Thymus (tissue), 11 donors: ENCODE results near the gene ACE. TPM values are rescaled to one million over a fixed set of nuclear protein-coding genes. Genes with fewer than 3 reads are reported as not detected.

Experiments
- DNase-seq, 9 donors: peaks; one replicate each; pipeline ENCODE4 v3.0.0-alpha.2; 2013; ENCODE audit warnings: low spot score in 9 of 9, low read depth in 6 of 9, missing footprints in 1 of 9
- H3K27ac ChIP-seq, 2 donors: one replicate each; pipeline ENCODE4 v1.5.1; 2013; ENCODE audit warnings: control low read depth in 1 of 2, low read depth in 1 of 2, low read length in 1 of 2, mild to moderate bottlenecking in 1 of 2, moderate library complexity in 1 of 2
- H3K27me3 ChIP-seq, 2 donors: one replicate each; pipeline ENCODE4 v1.5.1; 2013; ENCODE audit warnings: low read length in 1 of 2; ENCODE audit not compliant: control insufficient read depth in 2 of 2, insufficient read depth in 1 of 2
- H3K36me3 ChIP-seq, 2 donors: one replicate each; pipeline ENCODE4 v1.5.1; 2013; ENCODE audit warnings: low read length in 1 of 2, mild to moderate bottlenecking in 1 of 2, moderate library complexity in 1 of 2; ENCODE audit not compliant: control insufficient read depth in 2 of 2, insufficient read depth in 2 of 2
- H3K4me1 ChIP-seq, 2 donors: one replicate each; pipeline ENCODE4 v1.5.1; 2013; ENCODE audit warnings: low read length in 2 of 2; ENCODE audit not compliant: control insufficient read depth in 2 of 2, insufficient read depth in 2 of 2
- H3K4me3 ChIP-seq, 2 donors: one replicate each; pipeline ENCODE4 v1.5.1; 2013; ENCODE audit warnings: low read length in 2 of 2, control low read depth in 1 of 2, mild to moderate bottlenecking in 1 of 2
- H3K9me3 ChIP-seq, 2 donors: one replicate each; pipeline ENCODE4 v1.5.1; 2013; ENCODE audit warnings: low read length in 1 of 2, mild to moderate bottlenecking in 1 of 2; ENCODE audit not compliant: control insufficient read depth in 2 of 2, insufficient read depth in 1 of 2
- WGBS: extraction: QIAGEN DNeasy Blood & Tissue Kit; methylation state at CpG from one replicate; pipeline ENCODE4 v1.1.7; 2013; 5-methylcytosine and 5-hydroxymethylcytosine counted together
- polyA plus RNA-seq: library from polyadenylated mRNA; stranded (reverse); fragments of 200-250 nt; gene quantifications from one replicate; pipeline ENCODE4 v1.2.3, GENCODE V29; 2013
- total RNA-seq: library from RNA; stranded (reverse); fragments of 120-200 nt; gene quantifications from one replicate; pipeline ENCODE4 v1.2.4, GENCODE V29; 2013
- donor health status: healthy.

ACE gene
- total and polyA plus RNA-seq, 2 donors = 0.28 to 1.1 TPM

DNA sequence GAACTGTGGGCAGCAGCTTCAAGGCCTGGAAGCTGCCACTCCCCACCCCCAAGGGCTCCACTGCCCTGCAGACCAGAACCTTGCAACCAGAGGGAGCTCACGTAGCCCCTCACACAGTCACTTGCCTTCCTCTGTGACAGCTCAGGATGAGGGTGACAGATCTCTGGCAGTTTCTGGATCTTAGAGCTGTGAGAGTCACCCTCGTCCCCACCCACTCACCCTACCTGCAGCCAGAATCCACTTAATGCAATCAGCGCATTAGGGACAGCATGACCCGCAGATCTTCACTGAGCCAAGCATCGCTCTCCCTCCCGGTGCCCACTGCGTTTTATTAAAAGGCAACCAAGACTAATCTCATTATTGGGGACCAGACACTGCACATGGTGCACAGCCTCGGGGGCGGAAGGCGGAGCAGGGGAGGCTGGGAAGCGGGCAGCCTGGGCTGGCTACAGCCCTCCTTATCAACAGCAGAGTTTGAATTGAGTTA, 34.3 kb upstream of the ACE start:
- WGBS = 85% methylated on average over 11 of the region's 11 CpGs
- no peak for DNase-seq
- H3K4me1 ChIP-seq = peaks cover 19 to 24% of the 10 kb centered on the region in 2 donors

DNA sequence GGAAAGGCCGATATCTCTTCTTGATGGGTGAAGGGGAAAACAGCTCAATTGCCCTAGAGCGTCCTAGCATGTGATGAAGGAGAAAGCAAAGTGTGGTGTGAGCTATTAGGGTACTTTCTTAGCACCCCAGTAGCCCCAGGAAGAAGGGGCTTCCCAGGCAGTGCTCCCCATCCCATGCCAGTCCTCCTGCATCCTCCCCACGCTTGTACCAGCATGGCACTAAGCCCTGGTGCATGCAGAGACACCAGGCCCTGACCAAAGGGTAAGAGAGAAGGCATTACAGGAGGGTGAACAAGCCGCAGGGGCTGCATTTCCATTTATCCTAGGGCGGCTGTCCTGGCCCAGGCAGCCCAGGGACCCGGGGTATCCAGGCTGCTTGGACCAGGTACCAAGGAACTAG, 33.8 kb upstream of the ACE start:
- H3K9me3 ChIP-seq = peaks cover 0 to 3% of the 10 kb centered on the region in 2 donors
- DNase-seq = no peak
- WGBS = 95% methylated on average over 6 of the region's 6 CpGs
- peaks cover 23 to 29% of the 10 kb centered on the region in 2 donors for H3K4me1 ChIP-seq
- H3K36me3 ChIP-seq = no peaks in the 10 kb centered on the region
- no peak overlapping the region for H3K27ac ChIP-seq
- H3K4me3 ChIP-seq = no peak overlapping the region
- peaks cover 31 to 49% of the 10 kb centered on the region in 2 donors for H3K27me3 ChIP-seq

More for the DNA sequence above, 34.3 kb upstream of the ACE start:
- H3K36me3 ChIP-seq = no peaks in the 10 kb centered on the region
- no peak overlapping the region for H3K4me3 ChIP-seq
- peaks cover 0 to 3% of the 10 kb centered on the region in 2 donors for H3K9me3 ChIP-seq
- H3K27me3 ChIP-seq = peaks cover 30 to 45% of the 10 kb centered on the region in 2 donors
- H3K27ac ChIP-seq = no peak overlapping the region

DNA sequence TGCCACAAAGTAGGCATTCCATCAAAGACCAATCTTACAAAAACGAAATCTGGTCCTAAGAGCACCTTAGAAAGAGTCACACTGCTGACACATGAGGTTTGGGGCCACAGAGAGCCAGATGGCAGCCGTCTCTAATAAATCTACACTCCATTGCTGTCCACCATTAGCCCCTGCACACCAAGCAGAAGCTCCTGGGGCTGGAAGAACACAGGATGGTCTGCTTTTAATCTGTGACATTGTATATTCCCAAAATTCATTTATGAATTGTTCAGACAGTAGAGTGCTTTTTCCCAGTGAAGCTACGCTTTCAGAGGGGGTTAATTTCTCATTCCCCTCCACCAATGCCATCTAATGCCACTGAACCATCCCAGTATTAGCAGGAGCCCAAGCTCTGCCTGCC, 32.4 kb upstream of the ACE start:
- Histone ChIP-seq H3K27me3 (peaks cover 31 to 50% of the 10 kb centered on the region in 2 donors), H3K36me3 (no peaks in the 10 kb centered on the region), H3K4me3 (no peak overlapping the region), H3K4me1 (peaks cover 23 to 25% of the 10 kb centered on the region in 2 donors), H3K27ac (no peak overlapping the region), H3K9me3 (peaks cover 0 to 3% of the 10 kb centered on the region in 2 donors)
- 94% methylated on average over 3 of the region's 3 CpGs for WGBS
- no peak for DNase-seq

DNA sequence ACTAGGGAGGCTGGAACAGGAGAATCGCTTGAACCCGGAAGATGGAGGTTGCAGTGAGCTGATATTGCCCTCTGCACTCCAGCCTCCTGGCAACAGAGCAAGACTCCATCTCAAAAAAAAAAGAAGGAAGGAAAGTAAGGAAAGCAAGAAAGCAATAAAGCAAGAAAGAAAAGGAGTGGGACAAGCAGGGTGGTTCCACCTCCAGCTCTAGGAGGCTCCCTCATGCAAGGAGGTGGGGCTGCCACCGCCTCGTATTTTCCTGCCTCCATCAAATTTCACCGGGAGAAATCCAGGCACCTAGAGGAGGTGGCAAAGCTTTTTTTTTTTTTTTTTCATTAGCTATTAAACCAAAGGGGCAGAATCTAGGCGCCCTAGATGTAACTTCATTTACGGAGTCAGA, 31.8 kb upstream of the ACE start:
- H3K4me1 ChIP-seq = peaks cover 19 to 21% of the 10 kb centered on the region in 2 donors
- no peak overlapping the region for H3K27ac ChIP-seq
- no peak overlapping the region for H3K4me3 ChIP-seq

DNA sequence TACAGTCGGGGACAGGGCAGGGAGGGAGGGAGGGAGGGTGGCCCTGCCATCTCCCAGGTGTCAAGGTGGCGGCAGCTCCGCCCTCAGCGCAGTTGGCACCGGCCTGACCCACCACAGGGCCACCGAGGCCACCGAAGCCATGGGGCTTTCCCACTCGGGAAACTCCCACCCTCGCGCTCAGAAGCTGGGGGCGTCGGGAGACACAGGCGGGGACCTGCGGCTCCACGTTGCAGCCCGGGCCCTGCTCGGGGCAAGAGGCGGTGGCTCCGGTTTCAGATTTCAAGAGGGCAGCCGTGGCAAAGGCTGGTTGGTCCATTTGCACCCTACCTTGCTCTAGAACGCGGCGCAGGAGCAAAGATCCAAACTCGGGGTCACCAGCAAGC, 31.3 kb upstream of the ACE start:
- H3K4me3 ChIP-seq = peak overlapping the region; percentile 10 to 58
- H3K27me3 ChIP-seq = peaks cover 31 to 55% of the 10 kb centered on the region in 2 donors
- DNase-seq = no peak
- peaks cover 19 to 25% of the 10 kb centered on the region in 2 donors for H3K4me1 ChIP-seq
- peaks cover 0 to 3% of the 10 kb centered on the region in 2 donors for H3K9me3 ChIP-seq
- no peaks in the 10 kb centered on the region for H3K36me3 ChIP-seq
- no peak overlapping the region for H3K27ac ChIP-seq
- WGBS = 20% methylated on average over 24 of the region's 24 CpGs

More for the DNA sequence above, 31.8 kb upstream of the ACE start:
- no peak for DNase-seq
- no peaks in the 10 kb centered on the region for H3K36me3 ChIP-seq
- H3K27me3 ChIP-seq = peaks cover 31 to 50% of the 10 kb centered on the region in 2 donors
- peaks cover 0 to 3% of the 10 kb centered on the region in 2 donors for H3K9me3 ChIP-seq
- WGBS = 84% methylated on average over 7 of the region's 7 CpGs

DNA sequence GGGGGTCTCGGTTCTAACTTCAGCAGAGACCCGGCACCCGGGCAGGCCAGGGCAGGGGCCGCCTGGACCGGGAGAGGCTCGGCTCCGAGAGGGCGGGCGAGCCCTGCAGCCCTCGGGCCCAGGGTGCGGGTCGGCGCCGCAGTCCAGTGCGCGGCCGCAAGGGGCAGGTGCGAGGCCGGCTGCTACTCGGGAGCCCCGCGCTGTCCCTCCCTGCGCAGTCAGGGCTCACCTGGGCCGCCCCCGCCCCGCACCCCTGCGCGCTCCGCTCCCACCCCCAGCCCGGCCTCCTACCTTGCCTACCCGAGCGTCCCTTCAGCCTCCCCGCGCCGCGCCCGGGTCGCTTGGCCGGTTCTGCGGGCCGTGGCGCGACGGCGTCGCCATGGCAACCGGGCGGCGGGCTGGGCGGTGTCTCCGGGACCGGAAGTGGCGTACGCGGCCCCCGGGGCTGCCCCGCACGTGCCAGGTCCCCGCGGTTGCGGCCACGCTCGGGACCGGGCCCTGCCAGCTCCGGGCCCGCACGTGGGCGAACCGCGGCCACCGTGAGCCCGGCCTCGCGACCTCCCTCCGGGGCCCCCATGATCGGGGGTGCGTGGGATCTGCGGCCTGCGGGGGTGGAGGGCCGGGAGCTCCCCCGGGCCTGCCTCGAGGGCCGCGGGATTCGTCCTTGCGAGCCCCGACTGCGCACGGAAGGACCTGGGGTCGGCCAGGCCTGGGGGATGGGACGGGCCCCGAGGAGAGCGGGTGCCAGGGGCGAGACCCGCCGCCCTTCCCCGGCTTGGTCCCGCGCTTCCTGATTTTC, 30.7 kb upstream of the ACE start, which contains the start of gene CYB561:
Gene CYB561, minus strand, starts transcription at position 353 of the 799 bp plus-strand sequence. CDS start 8,759 bp downstream, outside the sequence.
- H3K27ac ChIP-seq = peak within 1 kb of the TSS in 1 of 2 donors; percentile 60
- peak in 3 of 9 donors; percentile 35 to 46 (median 38) for DNase-seq
- 1% methylated on average over 99 of the region's 99 CpGs for WGBS
- H3K4me1 ChIP-seq = peaks cover 19 to 28% of the 10 kb centered on the region in 2 donors
- peak within 1 kb of the TSS; percentile 40 to 58 for H3K4me3 ChIP-seq
- H3K36me3 ChIP-seq = no peaks in the 10 kb centered on the region
- H3K27me3 ChIP-seq = peaks cover 31 to 58% of the 10 kb centered on the region in 2 donors
- peaks cover 0 to 3% of the 10 kb centered on the region in 2 donors for H3K9me3 ChIP-seq

DNA sequence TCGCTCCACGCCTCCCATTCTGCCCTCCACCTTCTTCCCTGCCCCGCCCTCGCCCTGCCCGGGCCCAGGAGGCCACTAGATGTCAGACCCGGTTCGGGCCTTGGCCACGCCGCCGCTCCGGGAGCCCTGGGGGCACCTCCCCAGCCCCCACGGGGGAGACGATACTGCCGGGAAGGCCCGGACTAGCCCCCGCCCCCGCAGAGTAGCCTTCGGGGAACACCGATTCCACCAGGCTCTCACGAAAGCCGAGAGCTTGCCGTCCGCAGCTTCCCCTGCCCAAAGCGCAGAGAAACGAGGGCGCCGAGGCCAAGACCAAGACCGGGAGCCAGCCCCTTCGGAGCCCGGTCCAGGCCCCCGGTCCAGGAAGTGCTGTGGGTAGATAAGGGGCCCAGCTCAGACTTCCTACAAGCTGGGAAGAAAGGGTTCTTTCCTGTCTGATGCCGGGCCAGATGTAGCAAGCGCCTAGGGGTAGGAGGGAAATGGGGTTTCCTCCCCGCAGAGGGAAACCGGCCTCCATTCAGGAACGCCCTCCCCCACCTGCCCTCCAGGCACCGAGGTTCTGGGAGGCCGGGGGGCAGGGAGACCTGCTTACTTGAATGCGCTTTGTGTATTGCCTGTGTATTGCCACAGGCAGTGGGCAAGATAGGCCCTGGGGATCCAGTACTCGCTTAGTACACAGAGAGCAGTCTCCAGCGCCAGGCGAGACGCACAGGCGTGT, 29.9 kb upstream of the ACE start:
- peak in 2 of 9 donors; percentile 45 to 59 for DNase-seq
- WGBS = 4% methylated on average over 44 of the region's 44 CpGs
- Histone ChIP-seq H3K27me3 (peaks cover 31 to 60% of the 10 kb centered on the region in 2 donors), H3K27ac (peak overlapping the region in 1 of 2 donors; percentile 54), H3K4me3 (peak overlapping the region; percentile 40 to 58), H3K4me1 (peaks cover 19 to 28% of the 10 kb centered on the region in 2 donors), H3K36me3 (no peaks in the 10 kb centered on the region), H3K9me3 (peaks cover 0 to under 1% of the 10 kb centered on the region in 2 donors)

DNA sequence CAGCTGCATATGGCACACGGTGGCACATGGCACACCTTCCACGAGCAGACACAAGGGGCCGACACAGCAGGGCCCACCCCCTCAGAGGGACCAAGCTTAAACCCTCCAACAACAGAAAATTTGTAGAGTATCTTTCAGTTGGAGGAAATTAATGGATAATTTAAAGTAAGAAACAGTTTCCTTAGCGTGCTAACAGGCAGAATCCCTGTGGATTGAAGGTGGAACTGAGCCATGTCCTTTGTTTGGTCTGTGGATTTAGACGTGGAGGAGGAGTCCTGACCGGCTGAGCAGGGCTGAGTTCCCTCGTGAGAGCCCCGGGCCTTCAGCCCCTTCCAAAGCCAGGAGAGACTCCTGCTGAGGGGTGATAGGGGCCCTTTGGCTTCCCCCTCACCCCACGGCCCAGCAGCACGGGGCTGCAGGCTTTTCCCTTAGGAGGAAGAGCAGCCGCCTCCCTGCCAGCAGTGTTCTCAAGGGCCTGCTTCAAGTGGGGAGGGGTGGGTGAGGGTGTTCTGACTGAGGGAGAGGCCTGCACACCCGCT, 29.3 kb upstream of the ACE start:
- Histone ChIP-seq H3K27me3 (peaks cover 31 to 65% of the 10 kb centered on the region in 2 donors), H3K4me3 (peak overlapping the region in 1 of 2 donors; percentile 40), H3K27ac (no peak overlapping the region), H3K4me1 (peaks cover 19 to 28% of the 10 kb centered on the region in 2 donors), H3K9me3 (no peaks in the 10 kb centered on the region), H3K36me3 (no peaks in the 10 kb centered on the region)
- DNase-seq = no peak
- whole genome bisulfite sequencing = 37% methylated on average over 12 of the region's 12 CpGs
